ENCODE data around the gene XAGE1A. TPM values are rescaled to one million over a fixed set of nuclear protein-coding genes. Genes with fewer than 3 reads are reported as not detected.
"Not testable (repeated sequence)": the region's sequence is repeated elsewhere in the genome, so short reads cannot be mapped to it uniquely, and the experiment has no call there.

The XAGE1A gene
- polyA plus RNA-seq (not detected in 3 replicates), polyA minus RNA-seq (not detected in 3 replicates)
- not detected for polyA plus RNA-seq (2011; ENCODE audit: low read depth)
- not detected in 2 replicates for polyA plus RNA-seq (2011; cell fraction: cytosol; rRNA removed)
- polyA plus RNA-seq (2011; cell fraction: nucleus; rRNA removed), result not detected in 2 replicates
- polyA plus RNA-seq (2012; ENCODE audit: low replicate concordance), result not detected in 2 replicates
- polyA minus RNA-seq (2011; cell fraction: cytosol; rRNA and poly(A)+ RNA removed), result not detected
- polyA minus RNA-seq (2011; cell fraction: nucleus; rRNA and poly(A)+ RNA removed), result not detected in 2 replicates

- H3K9me1 ChIP-seq (ENCODE audit: control insufficient read depth, extremely low read depth, insufficient read depth, low read length); H4K20me1 ChIP-seq (ENCODE audit: control insufficient read depth, extremely low read depth, insufficient read depth, low read length); H3K9me3 ChIP-seq (ENCODE audit: control insufficient read depth, low read depth, low read length); H3K9ac ChIP-seq (ENCODE audit: control insufficient read depth, extremely low read depth, insufficient read depth, low read length); H2AFZ ChIP-seq (ENCODE audit: control insufficient read depth, low read length); H3K27me3 ChIP-seq (ENCODE audit: control insufficient read depth, extremely low read depth, insufficient read depth, low read length); FAIRE-seq; DNase-seq (ENCODE audit: low read depth, low spot score); H3K4me2 ChIP-seq (ENCODE audit: control insufficient read depth, extremely low read depth, insufficient read depth, low read depth, low read length); H3K79me2 ChIP-seq (ENCODE audit: control insufficient read depth, insufficient read depth, low read length); H3K4me1 ChIP-seq (ENCODE audit: control insufficient read depth, extremely low read depth, insufficient read depth, low read length); H3K27ac ChIP-seq (ENCODE audit: control insufficient read depth, insufficient read depth, low read length); H3K4me3 ChIP-seq (ENCODE audit: control insufficient read depth in 2 of 3, extremely low read depth in 1 of 3, insufficient read depth in 2 of 3, low read depth in 1 of 3, low read length in 3 of 3); H3K36me3 ChIP-seq (ENCODE audit: control insufficient read depth in 2 of 2, extremely low read depth in 1 of 2, insufficient read depth in 2 of 2, low read length in 2 of 2); dilution Hi-C loops (cut with MboI; ENCODE audit: extremely low pct_ligation_motif_present, low sequenced_read_pairs): not testable (repeated sequence)
Observed at GRCh38 chrX:52495545-52496418, at the start of gene XAGE1A. Gene XAGE1A, plus strand, starts transcription at chrX:52495808. Its CDS starts 1,554 bp downstream, at chrX:52497362.

- not testable (repeated sequence) for FAIRE-seq
Observed at GRCh38 chrX:52452031-52452430, 43.6 kb upstream of the XAGE1A start.

GRCh38 chrX:52471301-52471700 lies 24.3 kb upstream of the XAGE1A start:
- H3K4me3 ChIP-seq (ENCODE audit: control insufficient read depth in 2 of 3, extremely low read depth in 1 of 3, insufficient read depth in 2 of 3, low read depth in 1 of 3, low read length in 3 of 3); H3K9ac ChIP-seq (ENCODE audit: control insufficient read depth, extremely low read depth, insufficient read depth, low read length); dilution Hi-C loops (cut with MboI; ENCODE audit: extremely low pct_ligation_motif_present, low sequenced_read_pairs); H3K27me3 ChIP-seq (ENCODE audit: control insufficient read depth, extremely low read depth, insufficient read depth, low read length); H3K27ac ChIP-seq (ENCODE audit: control insufficient read depth, insufficient read depth, low read length); H4K20me1 ChIP-seq (ENCODE audit: control insufficient read depth, extremely low read depth, insufficient read depth, low read length); H3K4me1 ChIP-seq (ENCODE audit: control insufficient read depth, extremely low read depth, insufficient read depth, low read length); H3K36me3 ChIP-seq (ENCODE audit: control insufficient read depth in 2 of 2, extremely low read depth in 1 of 2, insufficient read depth in 2 of 2, low read length in 2 of 2); H3K4me2 ChIP-seq (ENCODE audit: control insufficient read depth, extremely low read depth, insufficient read depth, low read depth, low read length); H2AFZ ChIP-seq (ENCODE audit: control insufficient read depth, low read length); H3K79me2 ChIP-seq (ENCODE audit: control insufficient read depth, insufficient read depth, low read length); FAIRE-seq; H3K9me3 ChIP-seq (ENCODE audit: control insufficient read depth, low read depth, low read length); DNase-seq (ENCODE audit: low read depth, low spot score); H3K9me1 ChIP-seq (ENCODE audit: control insufficient read depth, extremely low read depth, insufficient read depth, low read length): not testable (repeated sequence)

More at GRCh38 chrX:52452031-52452430, 43.6 kb upstream of the XAGE1A start:
- H3K27me3 ChIP-seq (ENCODE audit: control insufficient read depth, extremely low read depth, insufficient read depth, low read length); dilution Hi-C loops (cut with MboI; ENCODE audit: extremely low pct_ligation_motif_present, low sequenced_read_pairs); H3K4me1 ChIP-seq (ENCODE audit: control insufficient read depth, extremely low read depth, insufficient read depth, low read length); H3K9me1 ChIP-seq (ENCODE audit: control insufficient read depth, extremely low read depth, insufficient read depth, low read length); H3K79me2 ChIP-seq (ENCODE audit: control insufficient read depth, insufficient read depth, low read length); H3K4me3 ChIP-seq (ENCODE audit: control insufficient read depth in 2 of 3, extremely low read depth in 1 of 3, insufficient read depth in 2 of 3, low read depth in 1 of 3, low read length in 3 of 3); H3K27ac ChIP-seq (ENCODE audit: control insufficient read depth, insufficient read depth, low read length); H3K36me3 ChIP-seq (ENCODE audit: control insufficient read depth in 2 of 2, extremely low read depth in 1 of 2, insufficient read depth in 2 of 2, low read length in 2 of 2); H3K9ac ChIP-seq (ENCODE audit: control insufficient read depth, extremely low read depth, insufficient read depth, low read length); H3K9me3 ChIP-seq (ENCODE audit: control insufficient read depth, low read depth, low read length); DNase-seq (ENCODE audit: low read depth, low spot score); H2AFZ ChIP-seq (ENCODE audit: control insufficient read depth, low read length); H3K4me2 ChIP-seq (ENCODE audit: control insufficient read depth, extremely low read depth, insufficient read depth, low read depth, low read length); H4K20me1 ChIP-seq (ENCODE audit: control insufficient read depth, extremely low read depth, insufficient read depth, low read length): not testable (repeated sequence)

GRCh38 chrX:52496419-52496772 lies 788 bp downstream of the XAGE1A start:
- H3K36me3 ChIP-seq (ENCODE audit: control insufficient read depth in 2 of 2, extremely low read depth in 1 of 2, insufficient read depth in 2 of 2, low read length in 2 of 2); H3K9me3 ChIP-seq (ENCODE audit: control insufficient read depth, low read depth, low read length); H3K9me1 ChIP-seq (ENCODE audit: control insufficient read depth, extremely low read depth, insufficient read depth, low read length); H3K79me2 ChIP-seq (ENCODE audit: control insufficient read depth, insufficient read depth, low read length); H3K9ac ChIP-seq (ENCODE audit: control insufficient read depth, extremely low read depth, insufficient read depth, low read length); FAIRE-seq; H2AFZ ChIP-seq (ENCODE audit: control insufficient read depth, low read length); DNase-seq (ENCODE audit: low read depth, low spot score); H3K27me3 ChIP-seq (ENCODE audit: control insufficient read depth, extremely low read depth, insufficient read depth, low read length); dilution Hi-C loops (cut with MboI; ENCODE audit: extremely low pct_ligation_motif_present, low sequenced_read_pairs); H3K4me3 ChIP-seq (ENCODE audit: control insufficient read depth in 2 of 3, extremely low read depth in 1 of 3, insufficient read depth in 2 of 3, low read depth in 1 of 3, low read length in 3 of 3); H3K27ac ChIP-seq (ENCODE audit: control insufficient read depth, insufficient read depth, low read length); H3K4me1 ChIP-seq (ENCODE audit: control insufficient read depth, extremely low read depth, insufficient read depth, low read length); H4K20me1 ChIP-seq (ENCODE audit: control insufficient read depth, extremely low read depth, insufficient read depth, low read length); H3K4me2 ChIP-seq (ENCODE audit: control insufficient read depth, extremely low read depth, insufficient read depth, low read depth, low read length): not testable (repeated sequence)

- H3K4me3 ChIP-seq (ENCODE audit: control insufficient read depth in 2 of 3, extremely low read depth in 1 of 3, insufficient read depth in 2 of 3, low read depth in 1 of 3, low read length in 3 of 3); H3K4me2 ChIP-seq (ENCODE audit: control insufficient read depth, extremely low read depth, insufficient read depth, low read depth, low read length); FAIRE-seq; H2AFZ ChIP-seq (ENCODE audit: control insufficient read depth, low read length); H3K27ac ChIP-seq (ENCODE audit: control insufficient read depth, insufficient read depth, low read length); H3K36me3 ChIP-seq (ENCODE audit: control insufficient read depth in 2 of 2, extremely low read depth in 1 of 2, insufficient read depth in 2 of 2, low read length in 2 of 2); H4K20me1 ChIP-seq (ENCODE audit: control insufficient read depth, extremely low read depth, insufficient read depth, low read length); H3K79me2 ChIP-seq (ENCODE audit: control insufficient read depth, insufficient read depth, low read length); H3K9me1 ChIP-seq (ENCODE audit: control insufficient read depth, extremely low read depth, insufficient read depth, low read length); H3K9ac ChIP-seq (ENCODE audit: control insufficient read depth, extremely low read depth, insufficient read depth, low read length); dilution Hi-C loops (cut with MboI; ENCODE audit: extremely low pct_ligation_motif_present, low sequenced_read_pairs); H3K27me3 ChIP-seq (ENCODE audit: control insufficient read depth, extremely low read depth, insufficient read depth, low read length); H3K4me1 ChIP-seq (ENCODE audit: control insufficient read depth, extremely low read depth, insufficient read depth, low read length); DNase-seq (ENCODE audit: low read depth, low spot score); H3K9me3 ChIP-seq (ENCODE audit: control insufficient read depth, low read depth, low read length): not testable (repeated sequence)
Observed at GRCh38 chrX:52501362-52501761, 5.8 kb downstream of the XAGE1A start.

Measured in keratinocyte (primary cell).